Activated CD8-positive, alpha-beta memory T cell treated with anti-CD3 and anti-CD28 coated beads, Interleukin-2, amount 50 U/mL, for 1 hour (primary cell): ENCODE results near the gene KLRC3.
"Not testable (repeated sequence)": the region's sequence is repeated elsewhere in the genome, so short reads cannot be mapped to it uniquely, and the experiment has no call there.

ENCODE experiments used
- DNase-seq: peaks from one replicate; pipeline ENCODE4 v3.0.0-alpha.2; 2020; ENCODE audit errors: extremely low read depth

Gene KLRC3

GRCh38 chr12:10420334-10420733, at the start of gene KLRC3:
Gene KLRC3 (minus strand): TSS chr12:10420595. CDS start chr12:10420550, 45 bp downstream.
- not testable (repeated sequence) for DNase-seq

- DNase-seq, result no peak
Observed at GRCh38 chr12:10469701-10470100, 49.3 kb upstream of the KLRC3 start.

GRCh38 chr12:10466311-10466710, 45.9 kb upstream of the KLRC3 start:
- DNase-seq, result no peak

- no peak for DNase-seq
Observed at GRCh38 chr12:10457760-10458159, 37.4 kb upstream of the KLRC3 start.

DNA sequence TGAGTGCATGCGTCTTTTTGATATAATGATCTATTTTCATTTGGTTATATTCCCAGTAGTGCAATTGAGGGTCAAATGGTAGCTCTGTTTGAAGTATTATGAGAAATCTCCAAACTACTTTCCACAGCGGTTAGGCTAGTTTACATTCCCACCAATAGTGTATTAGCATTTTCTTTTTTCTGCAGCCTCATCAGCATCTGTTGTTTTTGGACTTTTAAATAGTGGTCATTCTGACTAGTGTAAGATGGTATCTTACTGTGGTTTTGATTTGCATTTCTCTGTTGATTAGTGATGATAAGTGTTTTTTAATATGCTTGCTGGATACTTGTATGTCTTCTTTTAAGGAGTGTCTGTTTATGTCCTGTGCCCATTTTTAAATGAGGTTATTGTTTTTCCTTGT, 36.5 kb upstream of the KLRC3 start:
- no peak for DNase-seq

- no peak for DNase-seq
Observed at GRCh38 chr12:10455766-10456165, 35.4 kb upstream of the KLRC3 start.

- DNase-seq, result no peak
Observed at GRCh38 chr12:10454531-10454930, 34.1 kb upstream of the KLRC3 start.

DNA sequence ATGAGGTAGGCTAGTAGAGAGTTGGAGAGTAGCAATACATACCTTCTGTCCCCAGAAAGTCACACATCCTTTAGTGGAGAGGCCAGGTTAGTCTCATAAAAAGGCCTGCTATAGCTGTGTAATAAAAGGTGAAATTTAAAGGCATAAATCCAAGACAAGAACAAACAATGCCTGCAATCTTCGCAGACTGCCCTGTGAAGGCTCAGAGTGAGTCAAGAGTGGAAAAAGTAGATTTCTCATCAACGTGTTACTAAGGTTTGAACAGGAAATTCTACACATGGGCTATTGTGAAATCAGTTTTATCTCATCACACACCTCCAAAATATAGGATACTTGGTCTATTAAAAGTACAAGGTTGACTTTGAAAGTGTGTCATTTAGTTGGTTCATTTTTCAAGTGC, 32.8 kb upstream of the KLRC3 start, which contains the start of gene KLRC1:
Gene KLRC1 (minus strand): TSS at position 222 of the 400 bp plus-strand sequence. CDS start 2,221 bp downstream, outside the sequence.
- DNase-seq, result no peak

GRCh38 chr12:10448236-10448635, 27.8 kb upstream of the KLRC3 start:
- no peak for DNase-seq

DNA sequence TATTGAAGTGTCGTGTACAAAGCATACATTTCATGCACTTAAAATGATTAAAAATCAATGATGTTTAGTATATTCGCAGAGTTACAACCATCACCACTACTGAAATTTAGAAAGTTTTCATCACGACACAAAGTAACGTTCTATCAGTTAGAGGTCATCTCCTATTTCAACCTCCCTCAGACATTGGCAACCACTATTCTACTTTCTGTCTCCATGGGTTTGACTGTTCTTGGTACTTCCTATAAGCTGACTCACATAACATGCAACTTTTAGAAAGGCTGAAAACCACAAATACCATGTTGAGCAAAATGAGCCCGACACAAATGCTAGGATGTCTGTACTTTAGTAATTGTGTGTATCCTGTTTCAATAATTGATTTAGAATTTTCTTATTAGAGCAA, 25.7 kb upstream of the KLRC3 start:
- DNase-seq, result not testable (repeated sequence)

- DNase-seq, result not testable (repeated sequence)
Observed at GRCh38 chr12:10441144-10441543, 20.7 kb upstream of the KLRC3 start.

- DNase-seq, result not testable (repeated sequence)
Observed at GRCh38 chr12:10439608-10440274, 19.3 kb upstream of the KLRC3 start.

DNA sequence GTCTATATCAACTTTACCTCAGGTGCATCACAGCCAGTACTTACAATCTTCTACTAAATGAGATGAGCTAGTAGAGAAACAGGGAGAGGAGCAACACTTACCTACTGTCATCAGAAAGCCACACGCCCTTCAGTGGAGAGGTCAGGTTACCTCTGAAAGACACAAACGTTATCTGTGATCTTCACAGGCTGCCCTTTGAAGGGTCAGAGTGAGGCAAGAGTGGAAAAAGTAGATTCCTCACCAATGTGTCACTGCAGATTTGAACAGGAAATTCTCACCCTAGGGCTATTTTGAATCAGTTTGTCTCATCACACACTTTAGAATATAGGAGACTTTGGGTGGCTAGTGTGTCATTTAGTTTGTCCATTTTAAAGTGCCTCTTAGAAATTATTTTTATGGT, 17.2 kb upstream of the KLRC3 start:
- DNase-seq, result not testable (repeated sequence)

DNA sequence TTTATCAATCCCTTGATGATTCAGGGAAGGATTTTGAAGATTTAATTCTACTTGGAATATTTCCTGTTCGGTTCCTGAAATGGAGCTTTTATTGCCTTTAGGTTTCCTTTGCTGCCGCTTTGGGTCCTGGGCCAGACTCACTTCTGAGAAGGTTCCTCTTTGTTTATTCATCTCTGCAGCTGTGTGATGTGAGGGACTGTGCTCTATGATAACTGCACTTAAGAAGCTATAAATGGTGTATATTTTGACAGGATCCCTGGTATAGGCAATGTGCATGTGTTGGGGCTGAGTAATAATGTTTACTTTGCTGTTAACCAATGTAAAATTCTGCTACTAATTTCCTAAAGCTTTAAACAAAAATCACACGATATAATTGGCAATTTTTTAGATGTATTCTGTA, 15.4 kb upstream of the KLRC3 start, which contains the start of gene KLRC2:
Gene KLRC2 (minus strand): TSS at position 195 of the 400 bp plus-strand sequence. CDS start 24 bp downstream, at position 171.
- peak; percentile 11 for DNase-seq

DNA sequence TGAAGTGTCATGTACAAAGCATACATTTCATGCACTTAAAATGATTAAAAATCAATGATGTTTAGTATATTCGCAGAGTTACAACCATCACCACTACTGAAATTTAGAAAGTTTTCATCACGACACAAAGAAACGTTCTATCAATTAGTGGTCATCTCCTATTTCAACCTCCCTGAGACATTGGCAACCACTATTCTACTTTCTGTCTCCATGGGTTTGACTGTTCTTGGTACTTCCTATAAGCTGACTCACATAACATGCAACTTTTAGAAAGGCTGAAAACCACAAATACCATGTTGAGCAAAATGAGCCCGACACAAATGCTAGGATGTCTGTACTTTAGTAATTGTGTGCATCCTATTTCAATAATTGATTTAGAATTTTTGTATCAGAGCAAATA, 10.2 kb upstream of the KLRC3 start:
- not testable (repeated sequence) for DNase-seq

GRCh38 chr12:10425938-10426337, 5.5 kb upstream of the KLRC3 start:
- DNase-seq, result not testable (repeated sequence)

GRCh38 chr12:10424260-10424899, 4.0 kb upstream of the KLRC3 start:
- not testable (repeated sequence) for DNase-seq

- DNase-seq, result not testable (repeated sequence)
Observed at GRCh38 chr12:10422159-10422558, 1.8 kb upstream of the KLRC3 start.

- DNase-seq, result no peak
Observed at GRCh38 chr12:10409392-10409791, 11.0 kb downstream of the KLRC3 start, which contains the start of gene KLRC4. Gene KLRC4 (minus strand): TSS chr12:10409757. CDS start chr12:10409575, 182 bp downstream.

DNA sequence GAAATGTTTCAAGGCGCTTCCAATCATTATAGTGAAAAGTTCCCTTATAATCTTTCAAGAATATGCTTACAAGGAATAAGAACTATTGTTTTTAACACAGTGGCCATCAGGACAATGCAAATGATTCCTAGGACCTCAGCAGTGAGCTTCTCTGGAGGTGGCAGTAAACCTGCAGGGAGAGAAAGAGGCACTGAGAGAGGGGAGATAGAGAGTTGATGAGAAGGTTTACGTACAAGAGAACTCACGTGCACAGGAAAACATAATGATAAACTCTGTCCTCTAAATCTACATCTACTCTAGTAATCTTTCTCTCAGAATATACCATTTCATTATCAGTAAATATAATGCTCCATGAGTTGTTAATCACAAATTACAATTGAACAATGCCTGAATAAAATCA, 11.6 kb downstream of the KLRC3 start:
- DNase-seq, result no peak

GRCh38 chr12:10406725-10407124, 13.7 kb downstream of the KLRC3 start:
- no peak for DNase-seq

GRCh38 chr12:10405294-10405693, 15.1 kb downstream of the KLRC3 start:
- DNase-seq, result no peak

GRCh38 chr12:10404798-10405197, 15.6 kb downstream of the KLRC3 start:
- no peak for DNase-seq
